ENCODE measurements around the gene FOXJ2. TPM values are rescaled to one million over a fixed set of nuclear protein-coding genes. Genes with fewer than 3 reads are reported as not detected.

The FOXJ2 gene
- total and polyA plus RNA-seq, 2 experiments from 2014 or later, result 10.0 to 19.0 TPM

DNA sequence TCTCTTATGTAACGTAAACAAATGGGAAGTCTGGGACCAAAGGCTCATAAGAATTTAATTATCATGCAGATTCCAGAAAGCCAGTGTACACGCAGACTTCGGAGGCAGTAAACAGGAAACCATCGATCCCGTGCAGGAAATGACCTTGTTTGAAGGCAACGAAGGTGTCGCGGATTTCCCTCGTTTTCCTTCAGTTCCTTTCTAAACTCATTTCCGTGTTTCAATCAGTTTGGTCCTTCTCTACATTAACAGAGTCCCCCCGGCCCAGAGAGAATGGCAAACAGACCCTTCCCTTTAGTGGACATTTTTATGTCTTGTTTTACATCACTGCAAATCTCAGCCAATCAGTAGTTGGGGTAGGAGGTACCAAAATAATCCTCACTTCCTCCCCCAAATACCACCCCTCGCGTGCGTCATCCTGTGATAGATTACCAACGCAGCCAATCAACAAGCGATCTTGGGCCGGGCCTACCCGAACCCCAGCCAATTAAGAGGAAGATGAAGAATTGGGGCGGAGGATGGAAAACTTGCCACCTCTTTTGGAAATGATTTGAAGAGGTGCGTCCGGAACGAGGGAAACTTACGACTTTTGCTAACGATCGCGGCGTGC is 6.1 kb upstream of the FOXJ2 start:
- Histone ChIP-seq H2AFZ (peak overlapping the region; percentile 47), H3K27ac (peak overlapping the region; percentile 98), H3K4me1 (ENCODE audit: insufficient read depth) (no peaks in the 10 kb centered on the region), H3K9me2 (replicated peaks; ENCODE audit: insufficient read depth) (no peaks in the 10 kb centered on the region), H3K79me2 (peaks cover 2% of the 10 kb centered on the region), H3K9me3 (ENCODE audit: low read depth) (no peaks in the 10 kb centered on the region), H3K27me3 (no peaks in the 10 kb centered on the region), H3K4me3 (peak overlapping the region; percentile 39), H4K20me1 (ENCODE audit: insufficient read depth, poor library complexity, severe bottlenecking) (no peaks in the 10 kb centered on the region), H3K36me3 (replicated peaks; ENCODE audit: insufficient read depth, low read depth) (no peaks in the 10 kb centered on the region), H3K4me2 (peak overlapping the region; percentile 74)
- 1% methylated on average over 27 of the region's 27 CpGs for WGBS (ENCODE audit: low lambda C conversion rate, missing lambda C conversion rate)
- TF ChIP-seq EZH2phosphoT487 (IDR thresholded peaks at IDR 0.05; ENCODE audit: low read depth, severe bottlenecking, unreplicated experiment), result no peak
- TF ChIP-seq, protein P1, sequence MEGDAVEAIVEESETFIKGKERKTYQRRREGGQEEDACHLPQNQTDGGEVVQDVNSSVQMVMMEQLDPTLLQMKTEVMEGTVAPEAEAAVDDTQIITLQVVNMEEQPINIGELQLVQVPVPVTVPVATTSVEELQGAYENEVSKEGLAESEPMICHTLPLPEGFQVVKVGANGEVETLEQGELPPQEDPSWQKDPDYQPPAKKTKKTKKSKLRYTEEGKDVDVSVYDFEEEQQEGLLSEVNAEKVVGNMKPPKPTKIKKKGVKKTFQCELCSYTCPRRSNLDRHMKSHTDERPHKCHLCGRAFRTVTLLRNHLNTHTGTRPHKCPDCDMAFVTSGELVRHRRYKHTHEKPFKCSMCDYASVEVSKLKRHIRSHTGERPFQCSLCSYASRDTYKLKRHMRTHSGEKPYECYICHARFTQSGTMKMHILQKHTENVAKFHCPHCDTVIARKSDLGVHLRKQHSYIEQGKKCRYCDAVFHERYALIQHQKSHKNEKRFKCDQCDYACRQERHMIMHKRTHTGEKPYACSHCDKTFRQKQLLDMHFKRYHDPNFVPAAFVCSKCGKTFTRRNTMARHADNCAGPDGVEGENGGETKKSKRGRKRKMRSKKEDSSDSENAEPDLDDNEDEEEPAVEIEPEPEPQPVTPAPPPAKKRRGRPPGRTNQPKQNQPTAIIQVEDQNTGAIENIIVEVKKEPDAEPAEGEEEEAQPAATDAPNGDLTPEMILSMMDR (IDR thresholded peaks at IDR 0.05; ENCODE audit: poor library complexity), result no peak
- no peak for TF ChIP-seq EZH2 (IDR thresholded peaks at IDR 0.05; ENCODE audit: borderline replicate concordance)
- peak; percentile 97 for DNase-seq (ENCODE audit: low spot score)

DNA sequence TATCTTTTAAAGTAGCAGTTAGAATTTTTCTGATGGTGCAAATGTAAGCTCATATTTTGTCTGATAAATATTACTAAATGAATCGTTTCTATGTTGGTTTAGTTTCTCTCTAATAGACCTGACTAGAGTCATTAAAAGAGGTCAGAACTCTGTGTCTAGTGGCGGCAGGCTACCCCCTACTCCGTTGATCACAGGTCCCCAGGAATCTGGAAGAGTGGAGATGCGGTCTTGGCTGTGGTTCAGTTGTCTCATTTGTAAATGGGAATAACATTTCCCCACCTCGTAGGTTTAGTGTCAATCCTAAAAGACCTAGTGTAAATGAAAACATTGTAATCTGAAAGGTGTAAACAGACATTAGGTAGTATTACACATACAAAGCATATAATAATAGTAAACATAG is 4.7 kb upstream of the FOXJ2 start:
- peaks cover 10% of the 10 kb centered on the region for H3K79me2 ChIP-seq
- no peaks in the 10 kb centered on the region for H3K9me3 ChIP-seq (ENCODE audit: low read depth)
- peak overlapping the region; percentile 74 for H3K4me2 ChIP-seq
- no peaks in the 10 kb centered on the region for H3K36me3 ChIP-seq (replicated peaks; ENCODE audit: insufficient read depth, low read depth)
- 72% methylated on average over 5 of the region's 5 CpGs for WGBS (ENCODE audit: low lambda C conversion rate, missing lambda C conversion rate)
- H4K20me1 ChIP-seq (ENCODE audit: insufficient read depth, poor library complexity, severe bottlenecking), result no peaks in the 10 kb centered on the region
- H3K4me1 ChIP-seq (ENCODE audit: insufficient read depth), result peaks cover 5% of the 10 kb centered on the region
- peak overlapping the region; percentile 45 for H2AFZ ChIP-seq
- no peak for DNase-seq (ENCODE audit: low spot score)
- H3K27ac ChIP-seq, result peak overlapping the region; percentile 98
- no peaks in the 10 kb centered on the region for H3K9me2 ChIP-seq (replicated peaks; ENCODE audit: insufficient read depth)
- no peaks in the 10 kb centered on the region for H3K27me3 ChIP-seq
- H3K4me3 ChIP-seq, result peak overlapping the region; percentile 5
- TF ChIP-seq EZH2phosphoT487 (IDR thresholded peaks at IDR 0.05; ENCODE audit: low read depth, severe bottlenecking, unreplicated experiment) (no peak), EZH2 (IDR thresholded peaks at IDR 0.05; ENCODE audit: borderline replicate concordance) (no peak)
- TF ChIP-seq, protein P1 (IDR thresholded peaks at IDR 0.05; ENCODE audit: poor library complexity), result no peak

DNA sequence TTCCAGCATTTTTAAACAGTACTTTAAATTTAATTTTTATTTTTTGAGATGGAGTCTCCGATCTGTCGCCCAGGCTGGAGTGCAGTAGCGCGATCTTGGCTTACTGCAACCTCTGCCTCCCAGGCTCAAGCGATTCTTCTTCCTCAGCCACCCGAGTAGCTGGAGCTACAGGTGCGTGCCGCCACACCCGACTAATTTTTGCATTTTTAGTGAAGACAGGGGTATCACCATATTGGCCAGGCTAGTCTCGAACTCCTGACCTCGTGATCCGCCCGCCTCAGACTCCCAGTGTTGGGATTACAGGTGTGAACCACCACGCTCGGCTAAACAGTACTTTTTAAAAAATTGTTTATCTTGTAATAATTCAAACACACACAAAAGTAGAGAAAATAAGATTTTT is 4.2 kb upstream of the FOXJ2 start:
- Histone ChIP-seq H3K27ac (no peak overlapping the region), H3K27me3 (no peaks in the 10 kb centered on the region), H3K36me3 (replicated peaks; ENCODE audit: insufficient read depth, low read depth) (no peaks in the 10 kb centered on the region), H3K79me2 (peaks cover 14% of the 10 kb centered on the region), H3K4me2 (no peak overlapping the region), H3K4me1 (ENCODE audit: insufficient read depth) (peaks cover 5% of the 10 kb centered on the region), H4K20me1 (ENCODE audit: insufficient read depth, poor library complexity, severe bottlenecking) (no peaks in the 10 kb centered on the region), H3K4me3 (no peak overlapping the region), H3K9me3 (ENCODE audit: low read depth) (no peaks in the 10 kb centered on the region), H3K9me2 (replicated peaks; ENCODE audit: insufficient read depth) (no peaks in the 10 kb centered on the region), H2AFZ (no peak overlapping the region)
- no peak for DNase-seq (ENCODE audit: low spot score)
- TF ChIP-seq, protein P1 (IDR thresholded peaks at IDR 0.05; ENCODE audit: poor library complexity), result no peak
- TF ChIP-seq EZH2phosphoT487 (IDR thresholded peaks at IDR 0.05; ENCODE audit: low read depth, severe bottlenecking, unreplicated experiment), result no peak
- TF ChIP-seq EZH2 (IDR thresholded peaks at IDR 0.05; ENCODE audit: borderline replicate concordance), result no peak
- WGBS (ENCODE audit: low lambda C conversion rate, missing lambda C conversion rate), result 97% methylated on average over 15 of the region's 15 CpGs
